ELR (cell line): ENCODE results near the gene ZNF646.

Experiments used
- DNase-seq: peaks from one replicate; pipeline ENCODE4 v3.0.0-alpha.2; 2015; ENCODE audit warnings: low read depth

The ZNF646 gene

DNA sequence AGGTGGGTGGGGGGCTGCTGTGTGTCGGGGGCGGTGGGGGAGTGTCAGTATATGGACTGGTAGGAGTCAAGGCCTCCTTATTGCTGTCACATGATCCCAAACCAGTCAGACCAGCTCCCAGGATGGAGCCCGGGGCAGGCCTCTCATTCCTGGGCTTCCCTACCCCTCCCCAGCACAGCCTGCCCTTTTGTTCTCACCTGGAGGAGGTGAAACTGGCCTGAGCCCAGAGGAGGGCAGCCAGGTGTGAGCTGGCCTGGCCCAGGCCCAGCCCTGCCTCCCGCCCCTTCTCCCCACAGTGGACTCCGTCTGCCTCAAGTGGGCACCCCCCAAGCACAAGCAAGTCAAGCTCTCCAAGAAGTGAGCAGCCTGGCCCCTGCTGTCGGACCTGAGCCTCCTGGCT is 56.7 kb downstream of the ZNF646 start:
- no peak for DNase-seq

DNA sequence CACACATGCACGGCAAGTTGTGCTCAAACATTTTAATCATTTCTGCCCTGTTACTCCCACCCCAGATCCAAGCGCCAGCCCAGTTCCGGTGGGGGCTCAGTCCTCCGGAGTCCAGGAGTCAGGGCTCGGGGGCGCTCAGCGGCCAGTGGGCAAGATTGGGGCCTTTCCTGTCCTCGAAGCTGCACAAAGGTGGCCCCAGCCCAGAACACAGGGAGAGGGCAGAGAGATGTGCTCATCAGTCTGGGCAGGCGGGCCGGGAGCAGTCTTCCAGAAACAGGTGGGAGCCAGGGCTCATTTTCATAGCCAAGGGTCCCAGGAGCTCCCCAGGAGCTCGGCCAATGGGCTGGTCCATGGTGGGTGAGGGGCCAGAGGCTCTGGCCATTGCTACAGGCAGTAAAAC is 57.2 kb downstream of the ZNF646 start:
- no peak for DNase-seq

DNA sequence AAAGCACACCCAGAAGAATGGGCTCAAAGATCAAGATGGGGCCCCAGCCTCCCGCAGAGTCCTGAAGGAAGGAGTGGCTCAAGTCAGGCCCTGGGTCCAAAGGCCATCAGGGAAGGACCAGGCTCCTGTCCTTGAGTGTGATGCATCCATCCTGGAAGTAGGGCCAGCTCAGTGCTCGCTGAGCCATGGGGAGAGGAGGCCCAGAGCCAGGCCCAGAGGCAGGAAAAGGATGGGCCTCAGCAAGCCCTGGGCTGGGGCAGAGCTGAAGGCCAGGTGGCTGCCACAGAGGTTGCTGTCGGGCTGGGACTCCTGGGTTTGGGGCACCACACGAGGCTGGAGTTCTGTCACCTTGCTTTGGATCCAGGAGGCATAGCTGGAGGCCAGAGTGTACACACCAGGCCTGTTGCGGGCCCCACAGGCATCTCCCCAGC is 57.6 kb downstream of the ZNF646 start:
- no peak for DNase-seq

DNA sequence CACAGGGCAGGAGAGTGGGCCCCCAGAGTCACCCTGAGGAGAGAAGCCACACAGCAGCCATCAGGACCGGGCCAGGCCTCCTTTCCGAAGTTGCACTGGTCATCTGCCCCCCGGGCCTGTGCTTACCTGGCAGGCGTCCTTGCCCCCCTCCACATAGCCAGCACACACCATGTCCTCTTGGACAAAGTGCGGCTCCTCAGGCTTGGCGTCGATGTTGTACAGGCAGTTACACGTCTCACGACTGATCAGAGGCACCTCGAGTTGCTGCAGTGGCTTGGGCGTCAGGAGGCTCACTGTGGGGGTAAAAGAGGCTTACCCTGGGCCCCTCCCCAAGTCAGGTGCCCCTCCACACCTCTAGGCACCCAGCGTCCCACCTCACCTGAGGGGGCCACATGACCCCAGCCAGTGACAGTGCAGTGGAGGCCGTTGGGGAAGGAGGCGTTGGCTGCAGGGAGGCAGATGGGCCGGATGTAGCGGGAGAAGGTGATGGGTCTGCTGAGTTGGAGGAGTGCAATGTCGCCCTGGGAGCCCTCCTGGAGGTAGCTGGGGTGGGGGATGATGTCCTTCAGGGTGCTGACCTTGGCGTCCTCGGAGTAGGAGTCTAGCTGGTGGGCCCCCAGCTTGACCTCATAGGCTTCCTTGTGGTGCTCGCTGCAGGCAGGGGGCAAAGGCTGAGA is 58.2 kb downstream of the ZNF646 start:
- DNase-seq, result no peak

DNA sequence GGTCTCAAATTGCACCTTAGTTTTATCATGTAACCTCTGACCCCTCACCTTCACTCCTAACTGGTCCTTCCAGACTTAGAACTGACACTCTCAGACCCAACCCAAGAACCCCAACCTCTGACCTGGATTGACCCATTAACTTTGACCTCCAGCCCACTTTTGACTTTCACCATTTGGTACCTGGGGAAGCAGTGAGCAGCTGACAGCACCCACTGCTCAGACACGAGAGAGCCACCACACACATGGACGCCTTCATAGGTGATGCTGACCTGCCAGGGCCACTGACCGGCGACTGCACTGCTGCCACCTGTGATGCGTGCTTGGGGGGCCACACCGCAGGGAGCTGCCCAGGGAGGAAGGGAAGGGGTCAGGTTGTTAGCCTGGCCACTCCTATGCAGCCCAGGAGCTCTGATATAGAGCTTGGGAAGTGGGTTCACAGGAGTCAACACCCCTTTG is 58.9 kb downstream of the ZNF646 start:
- no peak for DNase-seq
